Gastrocnemius medialis (tissue), 4 donors: ENCODE results near the gene ITGAL.

ENCODE experiments used
- CTCF ChIP-seq, 5 experiments: fragments of 450-650 bp in 3 of 5; fragments of 200-600 bp in 2 of 5; sonication (generic) in 2 of 5; IDR thresholded peaks in 4 of 5; conservative IDR thresholded peaks in 1 of 5; 1 replicate in 4 of 5; 2 replicates in 1 of 5; pipeline ENCODE4 v1.5.1; 2016 to 2019; ENCODE audit warnings: antibody characterized with exemption in 5 of 5, mild to moderate bottlenecking in 3 of 5, moderate library complexity in 3 of 5
- POLR2A ChIP-seq, 2 donors: fragments of 450-650 bp; IDR thresholded peaks; one replicate each; pipeline ENCODE4 v1.6.1; 2017; ENCODE audit warnings: antibody characterized with exemption in 2 of 2, mild to moderate bottlenecking in 2 of 2, moderate library complexity in 2 of 2

- TF ChIP-seq POLR2A (IDR thresholded peaks at IDR 0.05) (no peak), CTCF (IDR thresholded peaks at IDR 0.05 in 4 of 5, conservative IDR thresholded peaks at IDR 0.05 in 1 of 5) (no peak)
These were observed 49.5 kb downstream of the ITGAL start for GRCh38 chr16:30521873-30522641.
